ENCODE measurements around the gene ROPN1L.
"Not testable (repeated sequence)": the region's sequence is repeated elsewhere in the genome, so short reads cannot be mapped to it uniquely, and the experiment has no call there.

Gene ROPN1L

DNA sequence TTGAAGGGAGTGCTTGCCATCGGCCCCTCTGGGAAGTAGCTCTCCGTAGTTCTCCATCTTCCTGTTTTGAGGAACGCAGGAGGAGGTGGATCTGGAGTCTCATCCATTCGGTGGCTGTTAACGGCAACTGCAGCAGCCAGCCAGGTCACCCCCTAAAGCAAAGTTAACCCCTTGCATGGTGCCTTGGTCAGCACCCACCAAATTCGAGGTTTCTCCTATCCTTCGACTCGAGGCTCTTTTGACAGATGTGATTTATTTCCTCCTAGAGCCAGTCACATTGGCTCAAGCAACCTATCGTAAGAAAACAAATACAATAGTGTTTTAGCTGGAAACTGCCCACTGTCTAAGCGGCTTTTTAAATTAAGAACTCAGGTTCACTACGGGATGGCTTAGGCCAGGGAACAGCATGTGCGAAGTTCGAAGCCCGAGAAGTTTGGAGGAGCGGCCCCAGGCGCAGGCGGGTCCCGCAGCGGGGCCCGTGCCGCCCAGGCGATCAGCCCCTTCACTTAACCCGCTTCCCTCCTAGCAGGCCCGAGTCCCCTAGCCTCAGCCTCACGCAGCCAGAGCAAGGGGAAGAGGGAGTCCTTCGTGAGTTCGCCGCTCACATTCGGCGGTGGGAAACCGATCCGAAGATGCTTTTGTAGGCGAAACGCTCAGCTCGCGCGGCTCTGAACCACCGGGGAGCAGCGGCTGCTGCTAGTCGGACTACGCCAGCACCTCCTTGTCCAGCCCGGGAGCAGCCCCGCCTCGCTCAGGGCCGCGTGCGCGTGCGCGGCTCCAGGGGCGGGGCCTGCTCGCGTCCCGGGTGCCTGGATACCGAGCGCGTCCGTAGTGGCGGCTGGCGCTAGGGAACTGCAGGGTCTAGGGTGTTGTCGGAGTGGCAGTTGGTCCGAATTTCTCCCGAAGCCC is at the start of gene ROPN1L:
ROPN1L (plus strand) TSS at position 797 of the 909 bp plus-strand sequence. CDS start 289 bp downstream, outside the sequence.
- H3K36me3 Mint-ChIP-seq = peaks cover 5 to 8% of the 10 kb centered on the region in 2 donors
- peak; percentile 78 for DNase-seq
- peaks cover 25 to 30% of the 10 kb centered on the region in 2 donors for H3K4me1 Mint-ChIP-seq
- peaks cover 5 to 6% of the 10 kb centered on the region in 2 donors for H3K27me3 Mint-ChIP-seq
- H3K9me3 Mint-ChIP-seq = peaks cover 0 to 2% of the 10 kb centered on the region in 2 donors
- H3K4me3 Mint-ChIP-seq = peak within 1 kb of the TSS; percentile 86 to 92
- peak within 1 kb of the TSS; percentile 88 for H3K27ac Mint-ChIP-seq
- ATAC-seq (replicated peaks) = peak; percentile 94 to 97

DNA sequence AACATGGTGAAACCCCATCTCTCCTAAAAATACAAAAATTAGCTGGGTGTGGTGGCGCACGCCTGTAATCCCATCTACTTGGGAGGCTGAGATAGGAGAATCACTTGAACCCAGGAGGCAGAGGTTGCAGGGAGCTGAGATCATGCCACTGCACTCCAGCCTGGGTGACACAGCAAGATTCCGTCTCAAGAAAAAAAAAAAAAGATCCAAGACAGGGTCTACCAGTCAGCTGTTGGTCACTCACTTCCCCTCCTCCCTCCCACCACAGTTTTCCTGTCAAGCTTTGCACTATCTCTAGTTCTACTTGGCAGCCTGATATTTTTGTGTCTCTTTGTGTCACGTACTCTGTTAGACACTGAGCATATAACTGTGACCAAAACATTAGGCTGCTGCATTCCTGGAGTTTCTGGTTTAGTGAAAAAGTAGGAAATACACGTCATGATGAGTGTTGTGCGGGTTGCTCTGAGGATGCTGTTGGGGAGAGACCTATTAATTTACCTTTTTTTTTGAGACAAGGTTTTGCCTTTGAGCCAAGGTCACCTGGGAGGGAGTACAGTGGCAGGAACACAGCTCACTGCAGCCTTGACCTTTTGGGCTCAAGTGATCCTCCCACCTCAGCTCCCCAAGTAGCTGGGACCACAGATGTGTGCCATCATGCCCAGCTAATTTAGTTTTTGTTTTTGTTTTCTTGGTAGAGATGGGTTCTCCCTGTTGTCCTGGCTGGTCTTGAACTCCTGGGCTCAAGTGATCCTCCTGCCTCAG is 48.9 kb upstream of the ROPN1L start:
- H3K9me3 Mint-ChIP-seq; H3K27ac Mint-ChIP-seq; H3K27me3 Mint-ChIP-seq; DNase-seq; H3K4me1 Mint-ChIP-seq; H3K4me3 Mint-ChIP-seq; ATAC-seq (replicated peaks): not testable (repeated sequence)
- H3K36me3 Mint-ChIP-seq = peaks cover 22 to 46% of the 10 kb centered on the region in 2 donors

GRCh38 chr5:10393491-10393890 is 48.2 kb upstream of the ROPN1L start:
- H3K27ac Mint-ChIP-seq = no peak overlapping the region
- H3K4me1 Mint-ChIP-seq = peaks cover 0 to 1% of the 10 kb centered on the region in 2 donors
- H3K36me3 Mint-ChIP-seq = peaks cover 23 to 46% of the 10 kb centered on the region in 2 donors
- no peaks in the 10 kb centered on the region for H3K27me3 Mint-ChIP-seq
- H3K4me3 Mint-ChIP-seq = no peak overlapping the region
- DNase-seq (no peak), ATAC-seq (replicated peaks) (no peak)
- no peaks in the 10 kb centered on the region for H3K9me3 Mint-ChIP-seq

GRCh38 chr5:10396552-10396951 is 45.1 kb upstream of the ROPN1L start:
- H3K36me3 Mint-ChIP-seq = peaks cover 16 to 42% of the 10 kb centered on the region in 2 donors
- no peak overlapping the region for H3K4me3 Mint-ChIP-seq
- no peaks in the 10 kb centered on the region for H3K27me3 Mint-ChIP-seq
- H3K27ac Mint-ChIP-seq = no peak overlapping the region
- DNase-seq (no peak), ATAC-seq (replicated peaks) (no peak)
- H3K4me1 Mint-ChIP-seq = peaks cover 0 to 1% of the 10 kb centered on the region in 2 donors
- H3K9me3 Mint-ChIP-seq = no peaks in the 10 kb centered on the region

GRCh38 chr5:10399839-10400238 is 41.8 kb upstream of the ROPN1L start:
- H3K9me3 Mint-ChIP-seq = no peaks in the 10 kb centered on the region
- H3K4me1 Mint-ChIP-seq = peaks cover 0 to 1% of the 10 kb centered on the region in 2 donors
- no peak overlapping the region for H3K4me3 Mint-ChIP-seq
- H3K36me3 Mint-ChIP-seq = peaks cover 17 to 36% of the 10 kb centered on the region in 2 donors
- no peak for ATAC-seq (replicated peaks)
- H3K27me3 Mint-ChIP-seq = no peaks in the 10 kb centered on the region
- H3K27ac Mint-ChIP-seq = no peak overlapping the region
- no peak for DNase-seq

GRCh38 chr5:10400411-10400810 is 41.3 kb upstream of the ROPN1L start:
- no peaks in the 10 kb centered on the region for H3K9me3 Mint-ChIP-seq
- no peak overlapping the region for H3K27ac Mint-ChIP-seq
- H3K36me3 Mint-ChIP-seq = peaks cover 16 to 34% of the 10 kb centered on the region in 2 donors
- H3K27me3 Mint-ChIP-seq = no peaks in the 10 kb centered on the region
- ATAC-seq (replicated peaks) = no peak
- no peak for DNase-seq
- H3K4me3 Mint-ChIP-seq = no peak overlapping the region
- peaks cover 0 to 1% of the 10 kb centered on the region in 2 donors for H3K4me1 Mint-ChIP-seq

- Mint-ChIP-seq H3K27ac (no peak overlapping the region), H3K36me3 (peaks cover 16 to 32% of the 10 kb centered on the region in 2 donors), H3K27me3 (no peaks in the 10 kb centered on the region), H3K9me3 (no peaks in the 10 kb centered on the region), H3K4me1 (peaks cover 0 to 1% of the 10 kb centered on the region in 2 donors), H3K4me3 (no peak overlapping the region)
- DNase-seq (no peak), ATAC-seq (replicated peaks) (no peak)
Observed at GRCh38 chr5:10400831-10401230, 40.8 kb upstream of the ROPN1L start.

DNA sequence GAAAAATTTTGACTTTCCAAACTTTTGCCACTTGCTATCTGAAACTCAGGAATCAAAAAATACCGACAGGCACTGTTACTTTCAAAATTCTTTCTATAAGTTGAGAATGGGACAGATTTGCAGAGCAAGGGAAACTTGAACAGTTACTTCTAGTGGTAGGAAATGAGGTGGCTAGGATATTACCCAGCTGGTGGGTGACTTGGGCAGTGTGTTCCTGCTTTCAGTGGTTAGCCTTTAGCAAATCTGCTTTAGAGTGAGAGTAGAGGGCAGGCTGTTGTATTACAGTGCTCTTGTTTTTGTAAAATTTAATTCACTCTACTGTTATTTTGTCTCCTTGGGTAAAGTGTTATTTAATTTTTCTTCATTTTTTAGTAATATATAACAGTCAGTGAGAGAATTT is 40.2 kb upstream of the ROPN1L start:
- Mint-ChIP-seq H3K27me3 (no peaks in the 10 kb centered on the region), H3K4me1 (peaks cover 0 to 1% of the 10 kb centered on the region in 2 donors), H3K27ac (no peak overlapping the region), H3K9me3 (no peaks in the 10 kb centered on the region), H3K4me3 (no peak overlapping the region), H3K36me3 (peaks cover 12 to 29% of the 10 kb centered on the region in 2 donors)
- no peak for DNase-seq
- ATAC-seq (replicated peaks) = no peak

GRCh38 chr5:10403829-10404228 is 37.9 kb upstream of the ROPN1L start:
- Mint-ChIP-seq H3K4me1 (no peaks in the 10 kb centered on the region), H3K27ac (no peak overlapping the region), H3K4me3 (no peak overlapping the region), H3K27me3 (no peaks in the 10 kb centered on the region), H3K36me3 (peaks cover 14 to 32% of the 10 kb centered on the region in 2 donors), H3K9me3 (no peaks in the 10 kb centered on the region)
- ATAC-seq (replicated peaks) = no peak
- DNase-seq = no peak

DNA sequence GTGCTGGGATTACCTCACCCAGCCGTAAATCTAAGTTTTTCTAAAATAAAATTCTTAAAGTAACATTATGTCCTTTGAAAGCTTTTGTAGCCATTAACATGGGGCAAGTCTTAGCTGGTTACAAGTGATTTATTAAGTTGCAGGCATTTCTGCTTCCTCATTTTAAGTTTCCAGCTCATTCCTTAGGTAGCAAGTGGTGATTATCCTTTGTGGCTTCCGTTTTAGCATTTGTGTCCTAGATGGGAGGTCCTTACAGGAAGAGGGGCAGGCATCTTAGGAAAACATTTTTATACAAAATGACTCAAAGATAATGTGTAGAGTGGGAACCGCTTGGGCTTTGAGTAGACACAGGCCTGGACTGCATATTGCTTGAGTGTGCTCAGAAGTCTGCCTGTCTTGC is 35.0 kb upstream of the ROPN1L start:
- no peaks in the 10 kb centered on the region for H3K9me3 Mint-ChIP-seq
- DNase-seq (no peak), ATAC-seq (replicated peaks) (no peak)
- no peak overlapping the region for H3K4me3 Mint-ChIP-seq
- peaks cover 19 to 36% of the 10 kb centered on the region in 2 donors for H3K36me3 Mint-ChIP-seq
- H3K27me3 Mint-ChIP-seq = no peaks in the 10 kb centered on the region
- H3K27ac Mint-ChIP-seq = peak overlapping the region; percentile 69
- H3K4me1 Mint-ChIP-seq = peaks cover 0 to 1% of the 10 kb centered on the region in 2 donors

DNA sequence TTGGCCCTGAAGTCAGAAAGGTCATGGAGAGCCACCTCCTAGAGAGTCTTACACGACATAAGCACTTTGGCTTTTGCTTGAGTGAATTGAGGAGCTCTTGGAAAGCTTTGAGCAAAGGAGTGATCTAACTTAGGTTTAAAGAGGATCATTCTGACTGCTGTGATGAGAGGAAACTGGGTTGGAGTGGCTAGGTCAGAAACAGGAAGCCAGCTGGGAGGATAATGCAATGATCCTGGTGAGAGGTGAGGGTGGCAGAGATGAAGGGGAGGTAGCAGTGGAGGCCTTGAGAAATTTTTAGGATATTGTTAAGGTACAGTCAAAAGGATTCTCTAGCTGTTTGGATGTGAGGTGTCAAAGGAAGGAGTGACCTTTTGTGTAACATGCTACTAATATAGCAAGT is 32.2 kb upstream of the ROPN1L start:
- Mint-ChIP-seq H3K27me3 (no peaks in the 10 kb centered on the region), H3K27ac (no peak overlapping the region), H3K4me1 (peaks cover 0 to 1% of the 10 kb centered on the region in 2 donors), H3K36me3 (peaks cover 24 to 43% of the 10 kb centered on the region in 2 donors), H3K9me3 (no peaks in the 10 kb centered on the region), H3K4me3 (no peak overlapping the region)
- ATAC-seq (replicated peaks) = no peak
- no peak for DNase-seq

GRCh38 chr5:10410662-10411061 is 31.0 kb upstream of the ROPN1L start:
- no peak overlapping the region for H3K27ac Mint-ChIP-seq
- H3K36me3 Mint-ChIP-seq = peaks cover 30 to 47% of the 10 kb centered on the region in 2 donors
- H3K27me3 Mint-ChIP-seq = no peaks in the 10 kb centered on the region
- DNase-seq = no peak
- no peak overlapping the region for H3K4me3 Mint-ChIP-seq
- ATAC-seq (replicated peaks) = no peak
- peaks cover 0 to 1% of the 10 kb centered on the region in 2 donors for H3K4me1 Mint-ChIP-seq
- H3K9me3 Mint-ChIP-seq = no peaks in the 10 kb centered on the region

DNA sequence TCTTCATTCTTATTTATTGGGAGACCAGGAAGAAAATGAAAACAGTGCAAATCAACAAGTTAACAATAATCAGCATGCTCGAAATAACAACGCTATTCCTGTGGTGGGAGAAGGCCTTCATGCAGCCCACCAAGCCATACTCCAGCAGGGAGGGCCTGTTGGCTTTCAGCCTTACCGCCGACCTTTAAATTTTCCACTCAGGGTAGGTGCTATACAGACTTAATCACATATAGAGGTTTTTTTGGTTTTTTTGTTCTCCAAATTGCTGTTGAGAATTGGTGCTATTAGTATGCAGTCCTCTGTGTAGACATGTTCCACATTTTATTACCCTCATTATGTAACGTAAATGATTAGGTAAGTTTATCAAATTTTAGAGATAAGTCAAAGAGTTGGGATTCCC is 30.3 kb upstream of the ROPN1L start:
- DNase-seq = no peak
- ATAC-seq (replicated peaks) = no peak
- H3K27me3 Mint-ChIP-seq = no peaks in the 10 kb centered on the region
- no peak overlapping the region for H3K4me3 Mint-ChIP-seq
- H3K36me3 Mint-ChIP-seq = peaks cover 30 to 43% of the 10 kb centered on the region in 2 donors
- peaks cover 0 to 1% of the 10 kb centered on the region in 2 donors for H3K4me1 Mint-ChIP-seq
- H3K9me3 Mint-ChIP-seq = no peaks in the 10 kb centered on the region
- no peak overlapping the region for H3K27ac Mint-ChIP-seq

- peak overlapping the region; percentile 31 for H3K27ac Mint-ChIP-seq
- no peak overlapping the region for H3K4me3 Mint-ChIP-seq
- peaks cover 48 to 64% of the 10 kb centered on the region in 2 donors for H3K36me3 Mint-ChIP-seq
- H3K4me1 Mint-ChIP-seq = peaks cover 11 to 18% of the 10 kb centered on the region in 2 donors
- H3K27me3 Mint-ChIP-seq = no peaks in the 10 kb centered on the region
- no peaks in the 10 kb centered on the region for H3K9me3 Mint-ChIP-seq
- ATAC-seq (replicated peaks) = no peak
- DNase-seq = no peak
Observed at GRCh38 chr5:10416868-10417267, 24.8 kb upstream of the ROPN1L start.
